Activated T-cell treated with anti-CD3 and anti-CD28 coated beads, Interleukin-2, amount 50 U/mL, for 24 hours (primary cell): ENCODE measurements around the gene SH2D3A.
"Not testable (repeated sequence)": the region's sequence is repeated elsewhere in the genome, so short reads cannot be mapped to it uniquely, and the experiment has no call there.

ENCODE experiments used
- DNase-seq: peaks from one replicate; pipeline ENCODE4 v3.0.0-alpha.2; 2020
- H3K27ac Mint-ChIP-seq: 2 replicates; pipeline ENCODE4 v1.8.0; 2020; ENCODE audit warnings: mild to moderate bottlenecking, mixed read lengths
- H3K27me3 Mint-ChIP-seq: 2 replicates; pipeline ENCODE4 v1.8.0; 2020; ENCODE audit warnings: mixed read lengths
- H3K36me3 Mint-ChIP-seq: 2 replicates; pipeline ENCODE4 v1.8.0; 2020; ENCODE audit warnings: low read depth, mixed read lengths
- H3K4me1 Mint-ChIP-seq: 2 replicates; pipeline ENCODE4 v1.8.0; 2020; ENCODE audit warnings: low read depth, mixed read lengths
- H3K4me3 Mint-ChIP-seq: 2 replicates; pipeline ENCODE4 v1.8.0; 2020; ENCODE audit warnings: mild to moderate bottlenecking, moderate library complexity, mixed read lengths
- H3K9me3 Mint-ChIP-seq: 2 replicates; pipeline ENCODE4 v1.8.0; 2020; ENCODE audit warnings: mixed read lengths

Gene SH2D3A

DNA sequence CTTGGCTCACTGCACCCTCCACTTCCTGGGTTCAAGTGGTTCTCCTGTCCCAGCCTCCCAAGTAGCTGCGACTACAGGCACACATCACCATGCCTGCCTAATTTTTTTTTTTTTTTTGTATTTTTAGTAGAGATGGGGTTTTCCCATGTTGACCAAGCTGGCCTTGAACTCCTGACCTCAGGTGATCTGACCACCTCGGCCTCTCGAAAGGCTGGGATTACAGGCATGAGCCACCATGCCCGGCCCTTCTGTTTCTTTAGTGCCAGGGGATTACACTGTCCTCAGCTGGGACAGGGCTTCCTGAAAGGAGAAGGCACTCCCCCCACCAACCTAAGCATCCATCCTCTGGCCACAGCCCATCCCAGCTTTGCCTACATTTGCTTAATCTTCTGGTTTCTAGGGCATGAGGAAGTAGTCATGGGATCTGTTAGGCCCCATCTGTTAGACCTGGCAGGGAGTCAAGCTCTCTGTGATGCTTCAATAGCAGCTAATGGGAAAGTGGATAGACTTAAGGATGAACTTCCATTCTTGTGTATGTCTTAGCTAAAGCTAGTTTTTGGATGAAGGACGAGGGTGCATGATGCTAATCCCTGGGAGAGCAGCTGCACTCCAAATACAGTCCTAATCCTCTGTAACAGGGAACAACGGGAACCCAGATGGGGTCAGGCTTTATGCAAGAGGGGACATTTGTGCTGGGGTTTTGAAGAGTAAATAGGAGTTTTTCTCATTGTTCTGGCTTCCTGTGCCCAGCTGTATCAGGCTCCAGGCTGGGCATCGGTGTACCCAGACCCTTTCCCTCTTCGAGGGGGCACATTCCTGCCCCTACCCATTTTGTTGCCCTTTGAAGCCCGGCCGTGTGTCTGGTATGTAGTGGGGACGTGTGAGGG is 7.8 kb upstream of the SH2D3A start:
- peak overlapping the region; percentile 62 for H3K4me3 Mint-ChIP-seq
- peak overlapping the region; percentile 73 for H3K27ac Mint-ChIP-seq
- peaks cover 54% of the 10 kb centered on the region for H3K4me1 Mint-ChIP-seq
- H3K27me3 Mint-ChIP-seq = no peaks in the 10 kb centered on the region
- peaks cover 53% of the 10 kb centered on the region for H3K36me3 Mint-ChIP-seq
- DNase-seq = no peak
- H3K9me3 Mint-ChIP-seq = peaks cover 2% of the 10 kb centered on the region

DNA sequence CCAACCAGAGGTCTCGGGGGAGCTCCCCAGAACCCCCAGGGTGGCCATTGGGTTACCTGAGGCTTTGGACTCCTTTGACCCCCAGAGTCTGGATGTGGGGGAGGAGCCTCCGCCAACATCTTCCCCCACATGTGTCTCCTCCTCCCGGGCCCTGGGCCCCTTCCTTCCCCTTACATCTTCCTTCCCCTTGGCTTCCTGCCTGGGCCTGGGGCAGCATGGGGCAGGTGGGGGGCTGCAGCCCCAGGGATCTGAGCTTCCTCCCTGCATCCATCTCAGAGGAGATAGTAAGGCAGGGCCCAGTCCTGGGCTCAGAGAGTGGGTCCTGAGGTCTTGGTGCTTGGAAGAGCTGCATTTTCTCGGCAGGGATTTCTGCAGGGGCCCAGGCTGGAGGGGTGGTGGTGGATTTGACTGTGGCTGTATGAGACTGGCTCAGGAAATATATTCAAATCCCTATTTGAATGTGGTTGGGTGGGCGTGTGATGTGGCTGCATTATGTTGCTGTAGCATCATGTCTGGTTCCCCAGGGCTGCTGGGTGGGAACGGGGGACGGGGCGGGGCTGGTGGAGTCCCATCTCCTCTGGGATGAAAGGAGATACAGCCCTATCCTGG is 6.2 kb upstream of the SH2D3A start:
- peak; percentile 77 for DNase-seq
- no peaks in the 10 kb centered on the region for H3K27me3 Mint-ChIP-seq

DNA sequence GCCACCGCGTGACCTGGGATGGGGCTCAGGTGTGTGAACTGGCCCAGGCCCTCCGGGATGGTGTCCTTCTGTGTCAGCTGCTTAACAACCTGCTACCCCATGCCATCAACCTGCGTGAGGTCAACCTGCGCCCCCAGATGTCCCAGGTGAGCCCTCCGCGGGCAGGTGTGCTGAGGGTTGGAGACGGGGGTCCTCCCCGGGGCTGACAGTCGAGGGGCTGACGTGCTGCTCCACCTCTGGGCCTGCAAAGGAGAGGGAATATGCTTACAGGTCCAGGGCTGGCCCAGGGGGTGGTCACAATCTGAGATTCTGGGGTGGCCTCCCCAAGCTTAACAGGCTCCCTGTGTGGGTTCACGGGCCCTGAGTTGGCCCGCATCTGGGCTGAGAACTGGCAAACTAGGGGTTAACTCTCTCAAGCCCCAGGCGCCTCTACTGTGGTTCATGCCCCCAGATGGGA is 5.7 kb upstream of the SH2D3A start:
- DNase-seq = no peak
- H3K4me1 Mint-ChIP-seq = peaks cover 53% of the 10 kb centered on the region
- peak overlapping the region; percentile 97 for H3K27ac Mint-ChIP-seq
- H3K36me3 Mint-ChIP-seq = peaks cover 44% of the 10 kb centered on the region
- H3K27me3 Mint-ChIP-seq = no peaks in the 10 kb centered on the region
- H3K9me3 Mint-ChIP-seq = peaks cover 2% of the 10 kb centered on the region
- H3K4me3 Mint-ChIP-seq = peak overlapping the region; percentile 95

More for the DNA sequence above, 6.2 kb upstream of the SH2D3A start:
- Mint-ChIP-seq H3K9me3 (peaks cover 2% of the 10 kb centered on the region), H3K36me3 (peaks cover 48% of the 10 kb centered on the region), H3K4me1 (peaks cover 53% of the 10 kb centered on the region), H3K27ac (peak overlapping the region; percentile 97), H3K4me3 (peak overlapping the region; percentile 95)

GRCh38 chr19:6772028-6772865 is 5.0 kb upstream of the SH2D3A start, which contains the start of gene VAV1:
VAV1 (plus strand) TSS chr19:6772708; CDS start chr19:6772808, 100 bp downstream.
- Mint-ChIP-seq H3K36me3 (peaks cover 38% of the 10 kb centered on the region), H3K9me3 (peaks cover 2% of the 10 kb centered on the region), H3K4me3 (peak within 1 kb of the TSS; percentile 95), H3K27ac (peak within 1 kb of the TSS; percentile 97), H3K27me3 (no peaks in the 10 kb centered on the region), H3K4me1 (peaks cover 52% of the 10 kb centered on the region)
- peak; percentile 83 for DNase-seq

DNA sequence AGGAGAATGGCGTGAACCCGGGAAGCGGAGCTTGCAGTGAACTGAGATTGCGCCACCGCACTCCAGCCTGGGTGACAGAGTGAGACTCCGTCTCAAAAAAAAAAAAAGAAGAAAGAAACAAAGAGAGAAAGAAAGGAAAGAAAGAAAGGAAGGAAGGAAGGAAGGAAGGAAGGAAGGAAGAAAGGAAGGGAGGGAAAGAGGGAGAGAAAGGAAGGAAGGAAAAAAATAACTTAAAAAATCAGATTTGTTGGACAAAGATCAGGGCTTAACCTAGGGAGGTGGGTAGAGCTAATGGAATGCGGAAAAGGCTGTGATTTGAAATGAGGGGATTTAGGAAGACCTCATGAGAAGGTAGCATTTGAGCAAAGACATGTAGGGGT is 4.4 kb upstream of the SH2D3A start:
- H3K36me3 Mint-ChIP-seq = peaks cover 37% of the 10 kb centered on the region
- DNase-seq, H3K9me3 Mint-ChIP-seq, H3K27me3 Mint-ChIP-seq: not testable (repeated sequence)
- peak overlapping the region; percentile 95 for H3K4me3 Mint-ChIP-seq
- H3K4me1 Mint-ChIP-seq = peaks cover 53% of the 10 kb centered on the region
- peak overlapping the region; percentile 97 for H3K27ac Mint-ChIP-seq

DNA sequence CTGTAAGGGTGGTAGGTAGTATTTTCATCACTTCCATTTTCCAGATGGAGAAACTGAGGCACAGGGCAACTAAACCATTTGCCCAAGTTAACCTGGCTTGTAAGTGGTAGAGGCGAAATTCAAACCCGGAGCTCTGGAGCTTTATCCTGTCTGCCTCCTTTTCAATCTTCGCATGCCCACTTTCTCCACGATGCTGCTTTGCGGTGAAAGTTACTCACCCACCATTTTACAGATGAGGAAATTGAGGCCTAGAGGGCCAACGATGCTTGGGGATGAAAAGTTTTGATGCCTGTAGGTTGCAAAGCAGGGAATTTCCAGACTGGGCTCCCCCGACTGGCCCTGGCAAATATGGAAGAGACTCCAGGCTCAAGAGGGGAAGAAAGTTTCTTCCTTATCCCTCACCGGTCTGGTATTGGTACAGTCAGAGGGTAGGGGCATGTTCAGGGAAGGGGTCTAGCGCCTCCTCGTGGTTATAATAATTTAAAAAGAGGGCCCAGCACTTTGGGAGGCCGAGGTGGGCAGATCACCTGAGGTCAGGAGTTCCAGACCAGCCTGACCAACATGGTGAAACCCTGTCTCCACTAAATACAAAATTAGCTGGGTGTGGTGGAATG is 1.9 kb upstream of the SH2D3A start:
- no peak for DNase-seq
- H3K4me1 Mint-ChIP-seq = peaks cover 55% of the 10 kb centered on the region
- H3K9me3 Mint-ChIP-seq = peaks cover 2% of the 10 kb centered on the region
- H3K27me3 Mint-ChIP-seq = no peaks in the 10 kb centered on the region
- H3K27ac Mint-ChIP-seq = peak overlapping the region; percentile 97
- peaks cover 27% of the 10 kb centered on the region for H3K36me3 Mint-ChIP-seq
- H3K4me3 Mint-ChIP-seq = no peak overlapping the region

DNA sequence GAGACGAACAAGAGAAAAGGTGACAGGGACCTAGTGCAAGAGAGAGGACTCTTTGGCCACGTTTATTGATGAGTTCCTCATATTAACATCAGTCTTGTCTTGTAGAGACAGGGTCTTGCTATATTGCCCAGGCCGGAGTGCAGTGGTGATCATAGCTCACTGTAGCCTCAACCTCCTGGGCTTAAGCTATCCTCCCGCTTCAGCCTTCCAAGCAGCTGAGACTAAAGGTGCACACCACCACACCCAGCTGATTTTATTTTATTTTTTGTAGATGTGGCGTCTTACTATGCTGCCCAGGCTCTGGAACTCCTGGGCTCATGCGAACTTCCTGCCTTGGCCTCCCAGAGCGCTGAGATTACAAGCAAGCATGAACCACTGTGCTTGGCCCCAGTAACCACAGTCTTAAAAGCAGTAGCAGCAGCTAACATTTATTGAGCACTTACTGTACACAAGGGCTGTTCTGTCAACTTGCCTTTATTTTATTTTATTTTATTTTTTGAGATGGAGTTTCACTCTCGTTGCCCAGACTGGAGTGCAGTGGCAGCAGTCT is 1.1 kb upstream of the SH2D3A start:
- H3K36me3 Mint-ChIP-seq = peaks cover 23% of the 10 kb centered on the region
- H3K27ac Mint-ChIP-seq = peak overlapping the region; percentile 97
- H3K9me3 Mint-ChIP-seq = no peaks in the 10 kb centered on the region
- H3K27me3 Mint-ChIP-seq = no peaks in the 10 kb centered on the region
- peak overlapping the region; percentile 87 for H3K4me3 Mint-ChIP-seq
- H3K4me1 Mint-ChIP-seq = peaks cover 51% of the 10 kb centered on the region
- DNase-seq = no peak

GRCh38 chr19:6767081-6767356 is 216 bp downstream of the SH2D3A start:
- peak overlapping the region; percentile 97 for H3K27ac Mint-ChIP-seq
- no peak for DNase-seq
- H3K4me1 Mint-ChIP-seq = peaks cover 46% of the 10 kb centered on the region
- no peaks in the 10 kb centered on the region for H3K9me3 Mint-ChIP-seq
- H3K4me3 Mint-ChIP-seq = peak overlapping the region; percentile 87
- H3K27me3 Mint-ChIP-seq = no peaks in the 10 kb centered on the region
- peaks cover 19% of the 10 kb centered on the region for H3K36me3 Mint-ChIP-seq

GRCh38 chr19:6766357-6767080 is 716 bp downstream of the SH2D3A start:
- peaks cover 22% of the 10 kb centered on the region for H3K36me3 Mint-ChIP-seq
- no peaks in the 10 kb centered on the region for H3K9me3 Mint-ChIP-seq
- H3K27ac Mint-ChIP-seq = peak overlapping the region; percentile 97
- H3K4me3 Mint-ChIP-seq = peak overlapping the region; percentile 87
- no peaks in the 10 kb centered on the region for H3K27me3 Mint-ChIP-seq
- H3K4me1 Mint-ChIP-seq = peaks cover 43% of the 10 kb centered on the region
- no peak for DNase-seq

GRCh38 chr19:6765738-6766356 is 1.4 kb downstream of the SH2D3A start:
- Mint-ChIP-seq H3K27me3 (no peaks in the 10 kb centered on the region), H3K9me3 (no peaks in the 10 kb centered on the region), H3K36me3 (peaks cover 28% of the 10 kb centered on the region), H3K4me3 (peak overlapping the region; percentile 87), H3K4me1 (peaks cover 46% of the 10 kb centered on the region), H3K27ac (peak overlapping the region; percentile 97)
- DNase-seq = no peak

GRCh38 chr19:6762253-6762797 is 4.9 kb downstream of the SH2D3A start:
- H3K27ac Mint-ChIP-seq = peak overlapping the region; percentile 44
- H3K36me3 Mint-ChIP-seq = peaks cover 55% of the 10 kb centered on the region
- H3K9me3 Mint-ChIP-seq, H3K27me3 Mint-ChIP-seq, H3K4me3 Mint-ChIP-seq, DNase-seq: not testable (repeated sequence)
- H3K4me1 Mint-ChIP-seq = peaks cover 36% of the 10 kb centered on the region

- Mint-ChIP-seq H3K36me3 (peaks cover 47% of the 10 kb centered on the region), H3K27ac (no peak overlapping the region), H3K9me3 (no peaks in the 10 kb centered on the region), H3K27me3 (no peaks in the 10 kb centered on the region), H3K4me3 (no peak overlapping the region), H3K4me1 (peaks cover 27% of the 10 kb centered on the region)
- DNase-seq = no peak
Observed at GRCh38 chr19:6761053-6761676, 6.1 kb downstream of the SH2D3A start.
